ENCODE data around the gene PCDHGB1.
A peak's percentile ranks its signal among the peaks of the same experiment; 100 is the strongest.
"Not testable (repeated sequence)": the region's sequence is repeated elsewhere in the genome, so short reads cannot be mapped to it uniquely, and the experiment has no call there.

Gene PCDHGB1

DNA sequence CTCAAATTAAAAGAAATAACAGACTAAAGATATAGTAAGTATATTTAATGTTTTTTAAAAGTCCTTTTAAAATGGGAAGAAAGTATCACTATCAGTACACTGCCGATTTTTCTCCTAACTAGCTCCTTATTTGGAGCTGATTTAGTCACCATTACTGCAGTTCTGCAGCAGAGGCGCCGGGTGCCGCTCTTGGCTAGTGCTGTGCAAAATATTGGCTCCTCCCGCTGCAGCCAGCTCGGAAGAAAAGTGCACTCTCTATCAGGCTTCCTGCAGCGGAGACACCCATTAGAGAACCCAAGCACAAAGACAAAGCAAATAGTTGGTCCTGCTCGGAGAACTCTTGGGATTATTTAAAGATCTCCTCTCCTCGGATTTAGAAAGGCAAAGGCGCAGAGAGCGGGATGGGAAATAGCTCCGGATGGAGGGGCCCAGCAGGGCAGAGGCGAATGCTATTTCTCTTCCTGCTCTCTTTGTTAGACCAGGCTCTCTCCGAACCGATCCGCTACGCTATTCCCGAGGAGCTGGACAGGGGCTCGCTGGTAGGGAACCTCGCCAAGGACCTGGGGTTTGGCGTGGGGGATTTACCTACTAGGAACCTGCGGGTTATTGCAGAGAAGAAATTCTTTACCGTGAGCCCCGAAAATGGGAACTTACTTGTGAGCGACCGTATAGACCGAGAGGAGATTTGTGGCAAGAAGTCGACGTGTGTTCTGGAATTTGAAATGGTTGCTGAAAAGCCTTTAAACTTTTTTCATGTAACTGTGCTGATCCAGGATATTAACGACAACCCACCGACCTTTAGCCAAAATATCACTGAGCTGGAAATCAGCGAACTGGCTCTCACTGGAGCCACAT, 20.3 kb downstream of the PCDHGB1 start, which contains the start of gene PCDHGB3:
TSS of gene PCDHGB3 (plus strand) at position 249 of the 855 bp plus-strand sequence. CDS start at position 402, 153 bp downstream.
- H3K27me3 ChIP-seq (replicated peaks; ENCODE audit: control insufficient read depth, insufficient read depth, low read length) = peaks cover 21% of the 10 kb centered on the region
- H3K36me3 ChIP-seq (ENCODE audit: control insufficient read depth, insufficient read depth, low read length, severe bottlenecking) = no peaks in the 10 kb centered on the region
- H3K9ac ChIP-seq (ENCODE audit: low read length) = peak within 1 kb of the TSS; percentile 73
- DNase-seq (ENCODE audit: low read depth) = peak; percentile 19
- peak within 1 kb of the TSS; percentile 80 for H3K4me3 ChIP-seq (ENCODE audit: low read length)
- H3K4me1 ChIP-seq (ENCODE audit: control insufficient read depth, insufficient read depth, low read length) = peaks cover 4% of the 10 kb centered on the region
- H3K9me3 ChIP-seq (ENCODE audit: control insufficient read depth, low read length) = peaks cover 69% of the 10 kb centered on the region

DNA sequence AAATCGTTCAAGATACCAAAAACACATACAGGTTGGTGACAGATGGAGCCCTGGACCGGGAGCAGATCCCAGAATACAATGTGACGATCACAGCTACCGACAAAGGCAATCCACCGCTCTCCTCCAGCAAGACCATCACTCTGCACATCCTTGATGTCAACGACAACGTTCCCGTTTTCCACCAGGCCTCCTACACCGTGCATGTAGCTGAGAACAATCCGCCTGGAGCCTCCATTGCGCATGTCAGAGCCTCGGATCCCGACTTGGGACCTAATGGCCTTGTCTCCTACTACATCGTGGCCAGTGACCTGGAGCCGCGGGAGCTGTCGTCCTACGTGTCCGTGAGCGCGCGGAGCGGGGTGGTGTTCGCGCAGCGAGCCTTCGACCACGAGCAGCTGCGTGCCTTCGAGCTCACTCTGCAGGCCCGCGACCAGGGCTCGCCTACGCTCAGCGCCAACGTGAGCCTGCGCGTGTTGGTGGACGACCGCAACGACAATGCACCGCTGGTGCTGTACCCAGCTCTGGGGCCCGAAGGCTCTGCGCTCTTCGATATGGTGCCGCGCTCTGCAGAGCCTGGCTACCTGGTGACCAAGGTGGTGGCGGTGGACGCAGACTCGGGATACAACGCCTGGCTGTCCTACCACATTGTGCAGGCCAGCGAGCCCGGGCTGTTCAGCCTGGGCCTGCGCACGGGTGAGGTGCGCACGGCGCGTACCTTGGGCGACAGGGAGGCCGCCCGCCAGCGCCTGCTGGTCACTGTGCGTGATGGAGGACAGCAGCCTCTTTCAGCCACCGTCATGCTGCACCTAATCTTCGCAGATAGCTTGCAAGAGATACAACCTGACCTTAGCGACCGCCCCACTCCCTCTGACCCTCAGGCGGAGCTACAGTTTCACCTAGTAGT, 21.9 kb downstream of the PCDHGB1 start:
- peaks cover 4% of the 10 kb centered on the region for H3K4me1 ChIP-seq (ENCODE audit: control insufficient read depth, insufficient read depth, low read length)
- H3K9me3 ChIP-seq (ENCODE audit: control insufficient read depth, low read length) = peaks cover 61% of the 10 kb centered on the region
- H3K36me3 ChIP-seq (ENCODE audit: control insufficient read depth, insufficient read depth, low read length, severe bottlenecking) = no peaks in the 10 kb centered on the region
- no peak for DNase-seq (ENCODE audit: low read depth)
- no peak overlapping the region for H3K9ac ChIP-seq (ENCODE audit: low read length)
- peak overlapping the region; percentile 16 for H3K4me3 ChIP-seq (ENCODE audit: low read length)
- H3K27me3 ChIP-seq (replicated peaks; ENCODE audit: control insufficient read depth, insufficient read depth, low read length) = peaks cover 11% of the 10 kb centered on the region

DNA sequence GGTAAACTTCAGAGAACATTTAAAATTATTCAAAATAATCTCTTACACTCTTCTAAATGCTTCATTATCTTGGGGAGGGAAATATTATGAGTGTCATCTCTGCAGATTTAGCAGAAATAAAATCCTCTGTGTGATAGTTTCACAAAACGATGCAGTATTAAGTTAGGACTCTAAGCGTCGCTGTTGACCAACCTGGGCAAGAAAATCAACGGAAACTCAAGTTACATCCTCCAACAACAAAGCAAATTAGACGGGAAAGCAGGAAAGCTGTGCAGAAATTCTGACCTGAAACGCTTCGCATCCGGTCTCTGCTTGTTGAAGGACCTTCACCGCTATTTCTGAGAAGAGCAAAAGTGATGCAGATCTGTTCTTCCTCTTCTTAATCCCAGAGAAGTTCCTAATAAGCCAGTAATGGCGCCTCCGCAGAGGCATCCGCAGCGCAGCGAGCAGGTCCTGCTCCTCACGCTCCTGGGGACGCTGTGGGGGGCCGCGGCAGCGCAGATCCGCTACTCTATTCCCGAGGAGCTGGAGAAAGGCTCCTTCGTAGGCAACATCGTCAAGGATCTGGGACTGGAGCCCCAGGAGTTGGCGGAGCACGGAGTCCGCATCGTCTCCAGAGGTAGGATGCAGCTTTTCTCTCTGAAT, 23.9 kb downstream of the PCDHGB1 start, which contains the start of gene PCDHGA6:
TSS of gene PCDHGA6 (plus strand) at position 219 of the 645 bp plus-strand sequence. CDS start at position 412, 193 bp downstream.
- Histone ChIP-seq H3K36me3 (ENCODE audit: control insufficient read depth, insufficient read depth, low read length, severe bottlenecking) (no peaks in the 10 kb centered on the region), H3K9ac (ENCODE audit: low read length) (peak within 1 kb of the TSS; percentile 30), H3K9me3 (ENCODE audit: control insufficient read depth, low read length) (peaks cover 57% of the 10 kb centered on the region), H3K4me3 (ENCODE audit: low read length) (peak within 1 kb of the TSS; percentile 76), H3K4me1 (ENCODE audit: control insufficient read depth, insufficient read depth, low read length) (peaks cover 4% of the 10 kb centered on the region), H3K27me3 (replicated peaks; ENCODE audit: control insufficient read depth, insufficient read depth, low read length) (peaks cover 11% of the 10 kb centered on the region)
- peak; percentile 62 for DNase-seq (ENCODE audit: low read depth)

DNA sequence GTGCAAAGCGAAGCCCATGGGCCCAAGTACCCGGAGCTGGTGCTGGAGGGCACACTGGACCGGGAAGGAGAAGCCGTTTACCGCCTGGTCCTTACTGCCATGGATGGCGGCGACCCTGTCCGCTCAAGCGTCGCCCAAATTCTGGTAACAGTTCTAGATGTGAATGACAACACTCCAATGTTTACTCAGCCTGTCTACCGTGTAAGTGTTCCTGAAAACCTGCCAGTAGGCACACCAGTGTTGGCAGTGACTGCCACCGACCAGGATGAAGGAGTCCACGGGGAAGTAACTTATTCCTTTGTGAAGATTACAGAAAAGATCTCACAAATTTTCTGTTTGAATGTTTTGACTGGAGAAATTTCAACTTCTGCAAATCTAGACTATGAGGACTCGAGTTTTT, 24.7 kb downstream of the PCDHGB1 start:
- no peak overlapping the region for H3K9ac ChIP-seq (ENCODE audit: low read length)
- peaks cover 59% of the 10 kb centered on the region for H3K9me3 ChIP-seq (ENCODE audit: control insufficient read depth, low read length)
- H3K36me3 ChIP-seq (ENCODE audit: control insufficient read depth, insufficient read depth, low read length, severe bottlenecking) = no peaks in the 10 kb centered on the region
- no peak for DNase-seq (ENCODE audit: low read depth)
- peaks cover 11% of the 10 kb centered on the region for H3K27me3 ChIP-seq (replicated peaks; ENCODE audit: control insufficient read depth, insufficient read depth, low read length)
- peak overlapping the region; percentile 76 for H3K4me3 ChIP-seq (ENCODE audit: low read length)
- peaks cover 4% of the 10 kb centered on the region for H3K4me1 ChIP-seq (ENCODE audit: control insufficient read depth, insufficient read depth, low read length)

- not testable (repeated sequence) for H3K36me3 ChIP-seq (ENCODE audit: control insufficient read depth, insufficient read depth, low read length, severe bottlenecking); H3K4me3 ChIP-seq (ENCODE audit: low read length); H3K9ac ChIP-seq (ENCODE audit: low read length); H3K4me1 ChIP-seq (ENCODE audit: control insufficient read depth, insufficient read depth, low read length); DNase-seq (ENCODE audit: low read depth)
- Histone ChIP-seq H3K27me3 (replicated peaks; ENCODE audit: control insufficient read depth, insufficient read depth, low read length) (peaks cover 11% of the 10 kb centered on the region), H3K9me3 (ENCODE audit: control insufficient read depth, low read length) (peaks cover 56% of the 10 kb centered on the region)
Measured at GRCh38 chr5:141375444-141376155, 25.7 kb downstream of the PCDHGB1 start.

- Histone ChIP-seq H3K4me1 (ENCODE audit: control insufficient read depth, insufficient read depth, low read length) (no peaks in the 10 kb centered on the region), H3K36me3 (ENCODE audit: control insufficient read depth, insufficient read depth, low read length, severe bottlenecking) (no peaks in the 10 kb centered on the region), H3K4me3 (ENCODE audit: low read length) (peak within 1 kb of the TSS; percentile 87), H3K9me3 (ENCODE audit: control insufficient read depth, low read length) (peaks cover 28% of the 10 kb centered on the region), H3K9ac (ENCODE audit: low read length) (peak within 1 kb of the TSS; percentile 84), H3K27me3 (replicated peaks; ENCODE audit: control insufficient read depth, insufficient read depth, low read length) (no peaks in the 10 kb centered on the region)
- DNase-seq (ENCODE audit: low read depth) = peak; percentile 61
Measured at GRCh38 chr5:141382469-141383294, 32.8 kb downstream of the PCDHGB1 start, which contains the start of gene PCDHGA7. TSS of gene PCDHGA7 (plus strand) at chr5:141382742. CDS start at chr5:141382900, 158 bp downstream.

- Histone ChIP-seq H3K9me3 (ENCODE audit: control insufficient read depth, low read length) (peaks cover 31% of the 10 kb centered on the region), H3K9ac (ENCODE audit: low read length) (no peak overlapping the region), H3K36me3 (ENCODE audit: control insufficient read depth, insufficient read depth, low read length, severe bottlenecking) (no peaks in the 10 kb centered on the region), H3K4me1 (ENCODE audit: control insufficient read depth, insufficient read depth, low read length) (no peaks in the 10 kb centered on the region), H3K4me3 (ENCODE audit: low read length) (peak overlapping the region; percentile 87), H3K27me3 (replicated peaks; ENCODE audit: control insufficient read depth, insufficient read depth, low read length) (no peaks in the 10 kb centered on the region)
- DNase-seq (ENCODE audit: low read depth) = no peak
Measured at GRCh38 chr5:141383345-141383744, 33.4 kb downstream of the PCDHGB1 start.

DNA sequence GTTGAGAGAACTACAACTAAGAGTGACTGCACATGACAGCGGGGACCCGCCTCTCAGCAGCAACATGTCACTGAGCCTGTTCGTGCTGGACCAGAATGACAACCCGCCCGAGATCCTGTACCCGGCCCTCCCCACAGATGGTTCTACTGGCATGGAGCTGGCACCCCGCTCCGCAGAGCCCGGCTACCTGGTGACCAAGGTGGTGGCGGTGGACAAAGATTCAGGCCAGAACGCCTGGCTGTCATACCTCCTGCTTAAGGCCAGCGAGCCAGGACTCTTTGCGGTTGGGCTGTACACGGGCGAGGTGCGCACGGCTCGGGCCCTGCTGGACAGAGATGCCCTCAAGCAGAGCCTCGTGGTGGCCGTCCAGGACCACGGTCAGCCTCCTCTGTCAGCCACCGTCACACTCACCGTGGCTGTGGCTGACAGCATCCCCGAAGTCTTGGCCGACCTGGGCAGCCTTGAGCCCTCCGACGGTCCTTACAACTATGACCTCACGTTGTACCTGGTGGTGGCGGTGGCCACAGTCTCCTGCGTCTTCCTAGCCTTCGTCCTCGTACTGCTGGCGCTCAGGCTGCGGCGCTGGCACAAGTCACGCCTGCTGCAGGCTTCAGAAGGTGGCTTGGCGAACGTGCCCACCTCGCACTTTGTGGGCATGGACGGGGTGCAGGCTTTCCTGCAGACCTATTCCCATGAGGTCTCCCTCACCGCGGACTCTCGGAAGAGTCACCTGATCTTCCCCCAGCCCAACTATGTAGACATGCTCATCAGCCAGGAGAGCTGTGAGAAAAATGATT, 34.8 kb downstream of the PCDHGB1 start:
- H3K27me3 ChIP-seq (replicated peaks; ENCODE audit: control insufficient read depth, insufficient read depth, low read length) = no peaks in the 10 kb centered on the region
- H3K4me1 ChIP-seq (ENCODE audit: control insufficient read depth, insufficient read depth, low read length) = no peaks in the 10 kb centered on the region
- H3K4me3 ChIP-seq (ENCODE audit: low read length) = no peak overlapping the region
- DNase-seq (ENCODE audit: low read depth) = no peak
- no peak overlapping the region for H3K9ac ChIP-seq (ENCODE audit: low read length)
- H3K9me3 ChIP-seq (ENCODE audit: control insufficient read depth, low read length) = peaks cover 39% of the 10 kb centered on the region
- no peaks in the 10 kb centered on the region for H3K36me3 ChIP-seq (ENCODE audit: control insufficient read depth, insufficient read depth, low read length, severe bottlenecking)

DNA sequence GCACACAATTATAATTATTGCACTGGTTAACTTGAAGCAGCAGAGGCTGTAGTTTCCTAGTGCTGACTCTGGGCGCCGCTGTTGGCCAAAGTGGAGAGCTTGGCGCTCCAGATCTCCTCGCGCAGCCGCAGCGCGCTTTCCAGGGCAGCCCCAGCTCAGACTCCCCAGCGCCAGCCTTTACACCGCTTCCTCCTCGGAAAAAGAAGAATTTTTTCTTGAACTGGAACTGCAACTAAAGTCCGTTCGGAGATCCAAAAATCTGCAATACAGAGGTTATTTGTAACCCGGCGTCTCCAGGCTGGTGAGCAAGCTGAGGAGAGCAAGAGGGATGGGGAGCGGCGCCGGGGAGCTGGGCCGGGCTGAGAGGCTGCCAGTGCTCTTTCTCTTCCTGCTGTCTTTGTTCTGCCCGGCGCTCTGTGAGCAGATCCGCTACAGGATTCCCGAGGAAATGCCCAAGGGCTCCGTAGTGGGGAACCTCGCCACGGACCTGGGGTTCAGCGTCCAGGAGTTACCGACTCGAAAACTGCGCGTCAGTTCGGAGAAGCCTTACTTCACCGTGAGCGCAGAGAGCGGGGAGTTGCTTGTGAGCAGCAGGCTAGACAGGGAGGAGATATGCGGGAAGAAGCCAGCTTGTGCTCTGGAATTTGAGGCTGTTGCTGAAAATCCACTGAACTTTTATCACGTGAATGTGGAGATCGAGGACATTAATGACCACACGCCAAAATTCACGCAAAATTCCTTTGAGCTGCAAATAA, 37.8 kb downstream of the PCDHGB1 start, which contains the start of gene PCDHGB4:
TSS of gene PCDHGB4 (plus strand) at position 142 of the 755 bp plus-strand sequence. CDS start at position 329, 187 bp downstream.
- not testable (repeated sequence) for H3K9ac ChIP-seq (ENCODE audit: low read length); H3K4me1 ChIP-seq (ENCODE audit: control insufficient read depth, insufficient read depth, low read length); H3K36me3 ChIP-seq (ENCODE audit: control insufficient read depth, insufficient read depth, low read length, severe bottlenecking); H3K27me3 ChIP-seq (replicated peaks; ENCODE audit: control insufficient read depth, insufficient read depth, low read length)
- Histone ChIP-seq H3K4me3 (ENCODE audit: low read length) (peak within 1 kb of the TSS; percentile 69), H3K9me3 (ENCODE audit: control insufficient read depth, low read length) (peaks cover 63% of the 10 kb centered on the region)
- peak; percentile 22 for DNase-seq (ENCODE audit: low read depth)
